ENCODE measurements around the gene SCYL1. TPM values are rescaled to one million over a fixed set of nuclear protein-coding genes. Genes with fewer than 3 reads are reported as not detected.

SCYL1 gene
- polyA plus RNA-seq, 1 donor (not counting 4 experiments of a cell fraction or from before 2014, with no cell fraction given), result 31.3 TPM

DNA sequence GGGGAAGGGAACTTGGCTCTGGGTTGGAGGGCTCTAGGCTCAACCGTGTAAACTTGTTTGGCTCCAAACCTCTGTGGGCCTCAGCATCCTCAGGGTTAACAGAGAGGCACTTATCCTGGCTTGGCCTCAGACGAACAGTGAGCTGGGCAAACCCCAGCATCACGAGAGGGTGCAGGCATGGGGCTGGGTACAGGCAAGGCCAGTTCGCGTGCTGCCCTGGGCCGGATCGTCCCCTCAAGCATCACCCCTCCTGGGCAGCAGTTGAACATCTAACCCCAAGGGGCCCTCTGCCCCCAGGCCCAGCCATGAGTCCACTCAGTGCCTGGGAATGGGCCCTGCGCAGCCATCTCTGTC is 52.9 kb downstream of the SCYL1 start:
- H3K27me3 ChIP-seq (ENCODE audit: control insufficient read depth, extremely low read depth, insufficient read depth, low read length), result no peaks in the 10 kb centered on the region
- H2AFZ ChIP-seq (ENCODE audit: control insufficient read depth, low read length), result no peak overlapping the region
- peaks cover 8 to 10% of the 10 kb centered on the region in 2 experiments for H3K36me3 ChIP-seq (ENCODE audit: control insufficient read depth in 2 of 2, extremely low read depth in 1 of 2, insufficient read depth in 2 of 2, low read length in 2 of 2)
- TF ChIP-seq EZH2 (IDR thresholded peaks at IDR 0.05; ENCODE audit: low read length), result no peak
- TF ChIP-seq, protein P1, sequence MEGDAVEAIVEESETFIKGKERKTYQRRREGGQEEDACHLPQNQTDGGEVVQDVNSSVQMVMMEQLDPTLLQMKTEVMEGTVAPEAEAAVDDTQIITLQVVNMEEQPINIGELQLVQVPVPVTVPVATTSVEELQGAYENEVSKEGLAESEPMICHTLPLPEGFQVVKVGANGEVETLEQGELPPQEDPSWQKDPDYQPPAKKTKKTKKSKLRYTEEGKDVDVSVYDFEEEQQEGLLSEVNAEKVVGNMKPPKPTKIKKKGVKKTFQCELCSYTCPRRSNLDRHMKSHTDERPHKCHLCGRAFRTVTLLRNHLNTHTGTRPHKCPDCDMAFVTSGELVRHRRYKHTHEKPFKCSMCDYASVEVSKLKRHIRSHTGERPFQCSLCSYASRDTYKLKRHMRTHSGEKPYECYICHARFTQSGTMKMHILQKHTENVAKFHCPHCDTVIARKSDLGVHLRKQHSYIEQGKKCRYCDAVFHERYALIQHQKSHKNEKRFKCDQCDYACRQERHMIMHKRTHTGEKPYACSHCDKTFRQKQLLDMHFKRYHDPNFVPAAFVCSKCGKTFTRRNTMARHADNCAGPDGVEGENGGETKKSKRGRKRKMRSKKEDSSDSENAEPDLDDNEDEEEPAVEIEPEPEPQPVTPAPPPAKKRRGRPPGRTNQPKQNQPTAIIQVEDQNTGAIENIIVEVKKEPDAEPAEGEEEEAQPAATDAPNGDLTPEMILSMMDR (optimal IDR thresholded peaks at IDR 0.05 in 1 of 3, IDR thresholded peaks at IDR 0.05 in 1 of 3, conservative IDR thresholded peaks at IDR 0.05 in 1 of 3; ENCODE audit: extremely low read depth in 1 of 3, insufficient read depth in 2 of 3, low read length in 3 of 3), result no peak
- H3K4me3 ChIP-seq (ENCODE audit: control insufficient read depth in 2 of 3, extremely low read depth in 1 of 3, insufficient read depth in 2 of 3, low read depth in 1 of 3, low read length in 3 of 3), result peak overlapping the region in 1 of 3 experiments; percentile 3
- H3K9me1 ChIP-seq (ENCODE audit: control insufficient read depth, extremely low read depth, insufficient read depth, low read length), result no peaks in the 10 kb centered on the region
- DNase-seq (ENCODE audit: low read depth, low spot score) (no peak), FAIRE-seq (no peak)
- H3K27ac ChIP-seq (ENCODE audit: control insufficient read depth, insufficient read depth, low read length), result peak overlapping the region; percentile 70
- H3K9ac ChIP-seq (ENCODE audit: control insufficient read depth, extremely low read depth, insufficient read depth, low read length), result peak overlapping the region; percentile 56
- dilution Hi-C loops (cut with MboI; ENCODE audit: extremely low pct_ligation_motif_present, low sequenced_read_pairs), result no loop called here
- H4K20me1 ChIP-seq (ENCODE audit: control insufficient read depth, extremely low read depth, insufficient read depth, low read length), result peaks cover 8% of the 10 kb centered on the region
- H3K4me2 ChIP-seq (ENCODE audit: control insufficient read depth, extremely low read depth, insufficient read depth, low read depth, low read length), result peak overlapping the region; percentile 64
- H3K4me1 ChIP-seq (ENCODE audit: control insufficient read depth, extremely low read depth, insufficient read depth, low read length), result peaks cover 41% of the 10 kb centered on the region
- H3K9me3 ChIP-seq (ENCODE audit: control insufficient read depth, low read depth, low read length), result no peaks in the 10 kb centered on the region
- peaks cover 5% of the 10 kb centered on the region for H3K79me2 ChIP-seq (ENCODE audit: control insufficient read depth, insufficient read depth, low read length)

GRCh38 chr11:65578134-65578533 is 53.3 kb downstream of the SCYL1 start:
- peaks cover 2% of the 10 kb centered on the region for H3K79me2 ChIP-seq (ENCODE audit: control insufficient read depth, insufficient read depth, low read length)
- no peak overlapping the region for H3K4me2 ChIP-seq (ENCODE audit: control insufficient read depth, extremely low read depth, insufficient read depth, low read depth, low read length)
- peaks cover 38% of the 10 kb centered on the region for H3K4me1 ChIP-seq (ENCODE audit: control insufficient read depth, extremely low read depth, insufficient read depth, low read length)
- peak overlapping the region; percentile 70 for H3K27ac ChIP-seq (ENCODE audit: control insufficient read depth, insufficient read depth, low read length)
- no peak overlapping the region for H3K4me3 ChIP-seq (ENCODE audit: control insufficient read depth in 2 of 3, extremely low read depth in 1 of 3, insufficient read depth in 2 of 3, low read depth in 1 of 3, low read length in 3 of 3)
- dilution Hi-C loops (cut with MboI; ENCODE audit: extremely low pct_ligation_motif_present, low sequenced_read_pairs), result no loop called here
- FAIRE-seq, result no peak
- no peak for DNase-seq (ENCODE audit: low read depth, low spot score)
- H2AFZ ChIP-seq (ENCODE audit: control insufficient read depth, low read length), result no peak overlapping the region
- no peaks in the 10 kb centered on the region for H3K9me3 ChIP-seq (ENCODE audit: control insufficient read depth, low read depth, low read length)
- H3K9ac ChIP-seq (ENCODE audit: control insufficient read depth, extremely low read depth, insufficient read depth, low read length), result peak overlapping the region; percentile 56
- no peaks in the 10 kb centered on the region for H3K9me1 ChIP-seq (ENCODE audit: control insufficient read depth, extremely low read depth, insufficient read depth, low read length)
- TF ChIP-seq, protein P1 (optimal IDR thresholded peaks at IDR 0.05 in 1 of 3, IDR thresholded peaks at IDR 0.05 in 1 of 3, conservative IDR thresholded peaks at IDR 0.05 in 1 of 3; ENCODE audit: extremely low read depth in 1 of 3, insufficient read depth in 2 of 3, low read length in 3 of 3), result no peak
- no peak for TF ChIP-seq EZH2 (IDR thresholded peaks at IDR 0.05; ENCODE audit: low read length)
- peaks cover 8 to 10% of the 10 kb centered on the region in 2 experiments for H3K36me3 ChIP-seq (ENCODE audit: control insufficient read depth in 2 of 2, extremely low read depth in 1 of 2, insufficient read depth in 2 of 2, low read length in 2 of 2)
- H3K27me3 ChIP-seq (ENCODE audit: control insufficient read depth, extremely low read depth, insufficient read depth, low read length), result no peaks in the 10 kb centered on the region
- H4K20me1 ChIP-seq (ENCODE audit: control insufficient read depth, extremely low read depth, insufficient read depth, low read length), result peaks cover 5% of the 10 kb centered on the region
